ENCODE data around the gene HTR7. TPM values are rescaled to one million over a fixed set of nuclear protein-coding genes. Genes with fewer than 3 reads are reported as not detected.
A peak's percentile ranks its signal among the peaks of the same experiment; 100 is the strongest.

Gene HTR7
- total RNA-seq, 2 experiments from 2014 or later, result 0.08 TPM

GRCh38 chr10:90775351-90776028 lies 82.3 kb downstream of the HTR7 start:
- ATAC-seq (ENCODE audit: poor library complexity), result no peak
- POLR2A ChIA-PET, result no interaction called here
- Histone ChIP-seq H3K4me3 (ENCODE audit: low read length) (no peak overlapping the region), H3K27me3 (ENCODE audit: control insufficient read depth in 1 of 2, insufficient read depth in 2 of 2, low read length in 2 of 2) (no peaks in the 10 kb centered on the region), H3K27ac (ENCODE audit: low read depth in 1 of 2, low read length in 2 of 2) (no peak overlapping the region), H3K9me3 (ENCODE audit: control insufficient read depth in 1 of 2, insufficient read depth in 1 of 2, low read length in 2 of 2) (peaks cover 0 to 4% of the 10 kb centered on the region in 2 experiments), H3K4me1 (ENCODE audit: insufficient read depth, low read length) (no peaks in the 10 kb centered on the region), H3K36me3 (ENCODE audit: insufficient read depth, low read length) (no peaks in the 10 kb centered on the region)
- peak in 2 of 14 experiments; percentile 20 to 24 for DNase-seq
- CTCF ChIA-PET, result no interaction called here
- Mint-ChIP-seq H3K9me3 (no peaks in the 10 kb centered on the region), H3K4me3 (no peak overlapping the region), H3K27me3 (peaks cover 14% of the 10 kb centered on the region), H3K27ac (no peak overlapping the region), H3K4me1 (ENCODE audit: low read depth) (no peaks in the 10 kb centered on the region), H3K36me3 (ENCODE audit: low read depth) (no peaks in the 10 kb centered on the region)
- TF ChIP-seq CTCF (IDR thresholded peaks at IDR 0.05), result no peak
- intact Hi-C loops (cut with DNase I, micrococcal nuclease), result no loop called here

DNA sequence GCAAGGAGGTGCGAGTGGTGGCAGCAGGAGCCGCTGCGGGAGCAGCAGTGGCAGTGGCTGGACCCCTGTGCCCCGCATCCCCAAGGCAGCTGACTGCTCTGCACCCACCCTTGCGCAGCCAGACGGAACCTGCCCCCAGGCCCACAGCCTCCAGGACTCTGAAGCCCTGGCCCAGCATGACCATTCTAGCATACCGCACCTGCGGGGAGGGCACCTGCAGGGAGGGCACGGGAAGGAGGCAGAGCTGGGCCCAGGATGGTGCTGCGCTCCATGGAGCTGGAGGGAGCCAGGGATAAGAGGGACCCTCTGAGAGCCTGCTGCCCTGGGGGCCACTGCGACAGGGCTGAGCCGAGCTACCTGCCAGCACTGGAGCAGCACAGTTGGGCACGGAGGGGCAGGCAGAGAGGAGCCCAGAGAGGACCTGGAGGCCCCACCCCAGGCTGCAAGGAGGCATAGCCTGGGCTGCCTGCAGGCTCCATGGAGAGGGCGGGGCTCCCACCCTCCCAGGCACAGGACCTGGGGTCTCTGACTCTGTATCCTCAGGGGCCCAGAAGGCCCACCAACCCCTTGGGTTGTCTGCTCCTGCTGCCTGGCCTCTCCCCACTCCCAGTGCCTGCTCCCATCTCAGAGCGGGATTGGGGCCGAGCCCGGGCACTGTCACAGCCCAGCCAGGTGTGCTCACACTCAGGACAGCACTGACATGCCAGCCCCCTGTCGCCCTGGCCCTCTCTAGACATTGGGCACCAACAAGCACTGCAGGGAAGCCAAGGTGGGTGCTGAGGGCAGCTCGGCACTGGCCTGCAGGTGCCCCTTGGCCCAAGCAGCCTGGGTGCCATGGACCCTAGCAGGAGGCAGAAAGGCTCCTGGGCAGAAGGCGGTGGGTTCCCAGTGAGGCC lies 87.6 kb downstream of the HTR7 start:
- Histone ChIP-seq H3K27ac (ENCODE audit: low read depth in 1 of 2, low read length in 2 of 2) (no peak overlapping the region), H3K27me3 (ENCODE audit: control insufficient read depth in 1 of 2, insufficient read depth in 2 of 2, low read length in 2 of 2) (peaks cover 0 to 5% of the 10 kb centered on the region in 2 experiments), H3K4me1 (ENCODE audit: insufficient read depth, low read length) (no peaks in the 10 kb centered on the region), H3K36me3 (ENCODE audit: insufficient read depth, low read length) (no peaks in the 10 kb centered on the region), H3K4me3 (ENCODE audit: low read length) (no peak overlapping the region), H3K9me3 (ENCODE audit: control insufficient read depth in 1 of 2, insufficient read depth in 1 of 2, low read length in 2 of 2) (peaks cover 0 to 16% of the 10 kb centered on the region in 2 experiments)
- ChIA-PET CTCF (no interaction called here), POLR2A (no interaction called here)
- Mint-ChIP-seq H3K4me1 (ENCODE audit: low read depth) (no peaks in the 10 kb centered on the region), H3K27ac (no peak overlapping the region), H3K27me3 (peaks cover 12% of the 10 kb centered on the region), H3K4me3 (no peak overlapping the region), H3K36me3 (ENCODE audit: low read depth) (no peaks in the 10 kb centered on the region), H3K9me3 (no peaks in the 10 kb centered on the region)
- intact Hi-C loops (cut with DNase I, micrococcal nuclease), result no loop called here
- DNase-seq (no peak), ATAC-seq (ENCODE audit: poor library complexity) (no peak)
- no peak for TF ChIP-seq CTCF (IDR thresholded peaks at IDR 0.05)

DNA sequence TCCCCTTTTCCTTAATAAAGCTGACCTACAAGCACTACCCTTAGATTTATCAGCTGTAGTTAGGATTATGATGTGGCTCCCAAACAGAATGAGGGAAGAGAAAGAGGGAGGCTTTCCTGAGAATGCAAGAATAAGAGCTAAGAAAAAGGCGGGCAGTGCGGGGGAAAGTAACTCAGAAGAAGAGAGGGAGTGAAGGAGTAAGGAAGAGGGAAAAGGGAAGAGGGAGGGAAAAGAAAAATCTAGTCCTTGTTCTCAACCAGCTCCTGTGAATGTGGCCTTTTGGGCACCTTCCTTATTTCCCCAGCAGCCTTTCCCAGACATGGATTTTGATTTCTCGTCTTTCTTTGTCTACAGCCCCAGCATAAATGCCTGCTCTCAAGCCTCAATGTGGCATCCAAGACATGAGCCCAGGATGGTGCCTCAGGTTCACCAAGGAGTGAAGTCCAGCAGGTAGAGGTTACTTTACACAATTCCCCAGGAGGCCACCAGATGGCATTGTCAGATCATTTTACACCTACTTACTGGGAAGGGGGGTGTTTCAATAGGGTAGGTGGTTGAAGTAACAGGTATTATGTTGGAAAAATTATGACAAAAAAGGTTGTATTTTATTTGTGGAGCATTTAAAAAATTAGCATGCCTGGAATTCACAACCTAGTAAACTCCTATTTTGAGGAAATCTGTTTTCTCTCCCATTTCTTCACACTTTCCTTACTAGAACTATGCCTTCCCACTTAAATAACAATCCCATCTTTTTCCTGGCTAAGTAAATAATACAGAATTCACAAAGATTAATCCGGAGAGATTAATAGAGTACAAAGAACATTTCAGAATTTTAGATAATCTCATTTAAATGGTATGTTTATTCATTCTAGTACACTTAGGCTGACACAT lies 106.5 kb downstream of the HTR7 start:
- H3K4me3 ChIP-seq (ENCODE audit: low read length), result no peak overlapping the region
- TF ChIP-seq CTCF (IDR thresholded peaks at IDR 0.05), result peak; percentile 60
- H3K27me3 Mint-ChIP-seq, result peaks cover 47% of the 10 kb centered on the region
- H3K4me1 Mint-ChIP-seq (ENCODE audit: low read depth), result no peaks in the 10 kb centered on the region
- H3K36me3 ChIP-seq (ENCODE audit: insufficient read depth, low read length), result no peaks in the 10 kb centered on the region
- H3K4me1 ChIP-seq (ENCODE audit: insufficient read depth, low read length), result no peaks in the 10 kb centered on the region
- no peak overlapping the region for H3K27ac ChIP-seq (ENCODE audit: low read depth in 1 of 2, low read length in 2 of 2)
- no peak overlapping the region for H3K4me3 Mint-ChIP-seq
- H3K9me3 ChIP-seq (ENCODE audit: control insufficient read depth in 1 of 2, insufficient read depth in 1 of 2, low read length in 2 of 2), result no peaks in the 10 kb centered on the region
- intact Hi-C loops (cut with DNase I, micrococcal nuclease), result loop anchor here (1.0 to 2.0 kb wide), 3 partner anchors 109 to 119 kb away; partner anchors contain the start of gene RPP30 (in 1 of the 2)
- no peak overlapping the region for H3K27ac Mint-ChIP-seq
- ChIA-PET POLR2A (no interaction called here), CTCF (interaction anchor here (1.3 kb wide), 1 partner anchor 112 kb away, joined by 4 read pairs; no protein-coding TSS in a partner anchor)
- peaks cover 5 to 17% of the 10 kb centered on the region in 2 experiments for H3K27me3 ChIP-seq (ENCODE audit: control insufficient read depth in 1 of 2, insufficient read depth in 2 of 2, low read length in 2 of 2)
- ATAC-seq (ENCODE audit: poor library complexity) (no peak), DNase-seq (peak in 13 of 14 experiments; percentile 4 to 63 (median 20))
- H3K36me3 Mint-ChIP-seq (ENCODE audit: low read depth), result no peaks in the 10 kb centered on the region
- H3K9me3 Mint-ChIP-seq, result no peaks in the 10 kb centered on the region

All from CD4-positive, alpha-beta T cell (primary cell).